GM06990 (cell line): ENCODE results near the gene BTD.

Experiments used
- DNase-seq: peaks from one replicate; pipeline ENCODE4 v3.0.0-alpha.2; 2011; ENCODE audit not compliant: insufficient read length; ENCODE audit errors: extremely low read depth
- H3K27me3 ChIP-seq: replicated peaks from 2 replicates; pipeline ENCODE4 v1.6.0; 2011; ENCODE audit warnings: low read length; ENCODE audit not compliant: control insufficient read depth, insufficient read depth
- H3K36me3 ChIP-seq: 2 replicates; pipeline ENCODE4 v1.5.1; 2011; ENCODE audit warnings: low read length; ENCODE audit not compliant: control insufficient read depth, insufficient read depth
- H3K4me3 ChIP-seq: replicated peaks from 2 replicates; pipeline ENCODE4 v1.5.1; 2011; ENCODE audit warnings: low read depth, mild to moderate bottlenecking, control low read depth, low read length
- TF ChIP-seq, protein P1 (sequence below): IDR thresholded peaks from 2 replicates; pipeline ENCODE4 v1.5.1; 2011; ENCODE audit warnings: low read length, control low read depth, mild to moderate bottlenecking, inconsistent platforms; ENCODE audit not compliant: insufficient read depth, poor library complexity, severe bottlenecking

Gene BTD

DNA sequence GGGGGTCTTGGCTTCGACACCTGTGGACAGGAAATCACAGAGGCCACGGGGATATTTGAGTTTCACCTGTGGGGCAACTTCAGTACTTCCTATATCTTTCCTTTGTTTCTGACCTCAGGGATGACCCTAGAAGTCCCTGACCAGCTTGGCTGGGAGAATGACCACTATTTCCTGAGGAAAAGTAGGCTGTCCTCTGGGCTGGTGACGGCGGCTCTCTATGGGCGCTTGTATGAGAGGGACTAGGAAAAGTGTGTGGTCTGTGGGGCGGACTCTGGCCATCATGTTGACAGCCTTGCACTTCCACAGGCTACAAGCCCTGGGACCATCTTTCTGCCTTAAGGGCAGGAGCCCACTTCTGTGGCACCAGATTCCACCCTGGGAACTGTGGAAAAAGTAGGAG is 43.7 kb downstream of the BTD start:
- Histone ChIP-seq H3K27me3 (no peaks in the 10 kb centered on the region), H3K4me3 (no peak overlapping the region), H3K36me3 (no peaks in the 10 kb centered on the region)
- TF ChIP-seq, protein P1, sequence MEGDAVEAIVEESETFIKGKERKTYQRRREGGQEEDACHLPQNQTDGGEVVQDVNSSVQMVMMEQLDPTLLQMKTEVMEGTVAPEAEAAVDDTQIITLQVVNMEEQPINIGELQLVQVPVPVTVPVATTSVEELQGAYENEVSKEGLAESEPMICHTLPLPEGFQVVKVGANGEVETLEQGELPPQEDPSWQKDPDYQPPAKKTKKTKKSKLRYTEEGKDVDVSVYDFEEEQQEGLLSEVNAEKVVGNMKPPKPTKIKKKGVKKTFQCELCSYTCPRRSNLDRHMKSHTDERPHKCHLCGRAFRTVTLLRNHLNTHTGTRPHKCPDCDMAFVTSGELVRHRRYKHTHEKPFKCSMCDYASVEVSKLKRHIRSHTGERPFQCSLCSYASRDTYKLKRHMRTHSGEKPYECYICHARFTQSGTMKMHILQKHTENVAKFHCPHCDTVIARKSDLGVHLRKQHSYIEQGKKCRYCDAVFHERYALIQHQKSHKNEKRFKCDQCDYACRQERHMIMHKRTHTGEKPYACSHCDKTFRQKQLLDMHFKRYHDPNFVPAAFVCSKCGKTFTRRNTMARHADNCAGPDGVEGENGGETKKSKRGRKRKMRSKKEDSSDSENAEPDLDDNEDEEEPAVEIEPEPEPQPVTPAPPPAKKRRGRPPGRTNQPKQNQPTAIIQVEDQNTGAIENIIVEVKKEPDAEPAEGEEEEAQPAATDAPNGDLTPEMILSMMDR = no peak
- no peak for DNase-seq

DNA sequence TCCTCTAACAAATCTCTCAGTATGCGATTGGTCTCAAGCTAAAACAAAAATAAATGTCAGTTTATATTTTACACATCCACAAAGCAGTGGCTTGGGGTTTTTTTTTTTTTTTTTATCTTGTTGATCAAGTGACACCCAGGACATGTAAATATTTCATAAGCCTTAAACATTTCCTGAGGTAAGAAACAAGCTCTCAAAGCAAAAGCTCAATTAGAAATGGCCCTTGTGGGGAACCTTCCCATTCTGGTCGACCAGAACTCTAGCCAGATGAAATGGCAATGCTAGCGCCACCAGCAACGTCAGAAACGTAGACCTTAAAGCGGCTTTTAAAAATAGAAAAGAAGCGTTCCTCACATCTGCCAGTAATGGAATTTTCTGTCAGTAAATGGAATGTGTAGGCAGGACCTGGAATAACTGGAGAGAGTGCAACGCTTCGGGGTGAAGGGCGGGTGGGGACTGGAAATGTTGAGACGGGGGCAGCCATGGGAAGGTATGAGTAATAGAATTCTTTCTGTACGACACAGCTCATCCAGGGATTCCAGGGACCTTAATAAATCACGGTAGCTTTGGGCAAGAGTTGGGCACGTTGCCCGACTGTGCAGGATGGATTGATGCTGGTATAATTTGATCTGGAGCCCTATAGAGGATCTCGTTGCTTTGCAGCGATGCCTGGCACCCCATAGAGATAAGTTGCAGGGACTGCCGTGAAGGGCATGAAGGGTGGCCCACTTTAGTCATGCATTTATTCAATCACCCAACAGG is 44.4 kb downstream of the BTD start:
- DNase-seq = no peak
- no peak overlapping the region for H3K4me3 ChIP-seq
- H3K36me3 ChIP-seq = no peaks in the 10 kb centered on the region
- H3K27me3 ChIP-seq = no peaks in the 10 kb centered on the region
- TF ChIP-seq, protein P1 = no peak

DNA sequence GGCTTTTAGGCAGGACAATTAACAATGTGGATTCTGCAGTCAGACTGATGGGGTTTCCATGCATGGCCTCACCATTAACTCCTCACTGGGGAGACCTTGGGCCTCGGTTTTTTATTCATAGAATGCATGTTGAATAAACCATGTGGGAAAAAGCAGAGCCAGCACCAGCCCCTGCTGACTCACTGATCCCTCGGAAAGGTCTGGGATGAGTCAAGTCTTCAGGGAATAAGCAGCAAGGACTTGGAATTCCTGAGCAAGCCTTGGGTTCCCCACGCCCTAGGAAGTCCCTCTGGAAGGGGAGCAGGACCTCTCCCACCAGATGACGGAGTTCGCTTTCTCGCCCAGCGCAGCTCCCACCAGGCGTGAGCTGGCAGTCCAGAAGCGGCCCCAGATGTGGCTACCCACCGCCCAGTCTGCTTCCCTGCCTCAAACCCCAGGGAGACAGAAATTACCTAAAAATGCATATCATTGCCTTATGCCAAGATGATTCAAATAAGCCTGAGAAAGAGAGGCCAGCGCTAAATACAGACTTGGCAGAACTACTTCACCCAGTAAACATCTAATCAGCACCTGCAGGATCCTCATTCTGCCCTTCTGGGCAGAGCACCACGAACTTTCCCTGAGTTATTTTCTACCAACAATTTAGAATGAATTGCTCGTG is 45.4 kb downstream of the BTD start:
- DNase-seq = no peak
- Histone ChIP-seq H3K4me3 (no peak overlapping the region), H3K27me3 (no peaks in the 10 kb centered on the region), H3K36me3 (no peaks in the 10 kb centered on the region)
- TF ChIP-seq, protein P1 = no peak

DNA sequence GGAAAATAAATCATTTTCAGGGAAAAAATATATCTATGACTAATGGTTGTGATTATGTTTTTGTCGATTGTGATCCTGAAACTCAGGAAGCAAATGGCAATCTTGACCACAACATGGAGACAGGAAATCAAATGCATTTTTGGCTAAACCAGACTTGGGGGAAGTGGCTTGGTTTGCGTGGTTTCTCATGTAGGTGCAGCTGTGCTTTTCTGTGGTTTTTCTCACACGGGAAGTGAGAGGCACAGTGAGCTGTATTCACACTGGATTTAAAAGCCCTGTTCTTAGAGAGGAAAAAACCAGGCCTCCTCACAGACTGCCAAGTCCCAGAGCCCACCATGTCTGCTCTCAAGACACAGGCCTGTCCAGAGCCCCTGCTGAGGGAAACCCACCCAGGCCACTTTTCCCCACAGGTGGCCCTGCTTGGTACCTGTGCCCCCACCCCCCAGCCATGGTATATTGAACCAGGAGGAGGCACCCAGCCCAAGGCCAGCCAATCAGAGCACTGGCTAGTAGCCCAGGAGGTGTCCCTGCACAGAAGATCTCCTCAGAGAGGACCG is 46.1 kb downstream of the BTD start:
- DNase-seq = peak; percentile 77
- Histone ChIP-seq H3K27me3 (no peaks in the 10 kb centered on the region), H3K4me3 (no peak overlapping the region), H3K36me3 (no peaks in the 10 kb centered on the region)
- TF ChIP-seq, protein P1 = no peak

DNA sequence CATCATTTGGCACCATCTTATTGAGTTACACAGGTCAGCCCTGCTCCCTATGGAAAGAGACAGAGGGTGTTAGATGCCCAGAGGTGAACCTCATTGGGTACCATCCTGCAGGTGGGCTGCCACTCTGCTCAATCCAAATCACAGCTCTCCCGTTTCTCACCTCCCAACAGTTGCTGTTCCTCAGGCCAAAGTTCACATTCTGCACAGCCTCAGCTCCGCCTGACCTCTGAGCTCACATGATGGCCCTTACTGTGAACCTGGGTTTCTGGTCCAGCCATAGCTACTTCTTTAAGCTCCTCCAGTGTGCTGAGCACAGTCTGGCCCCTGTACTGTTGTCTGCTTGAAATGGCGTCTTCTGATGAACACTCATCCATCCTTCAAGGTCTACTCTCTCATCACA is 47.8 kb downstream of the BTD start:
- H3K27me3 ChIP-seq = no peaks in the 10 kb centered on the region
- H3K4me3 ChIP-seq = no peak overlapping the region
- TF ChIP-seq, protein P1 = no peak
- no peak for DNase-seq
- H3K36me3 ChIP-seq = no peaks in the 10 kb centered on the region
